Measurements from ENCODE around the gene NOTCH1. TPM values are rescaled to one million over a fixed set of nuclear protein-coding genes. Genes with fewer than 3 reads are reported as not detected.

NOTCH1 gene
- total and polyA plus RNA-seq, 2 of the 4 experiments (the other 2 are of a cell fraction): 1.8 to 6.0 TPM

GRCh38 chr9:136527131-136527530 lies 18.7 kb downstream of the NOTCH1 start:
- Histone ChIP-seq H4K91ac (ENCODE audit: insufficient read depth, low read depth, low read length) (no peak overlapping the region), H3K4me1 (ENCODE audit: control insufficient read depth, insufficient read depth, low read length) (peaks cover 2% of the 10 kb centered on the region; the same call in 1 of the 2 replicates), H3K56ac (ENCODE audit: extremely low read depth, insufficient read depth, low read length) (no peak overlapping the region), H4K8ac (ENCODE audit: low read depth in 2 of 2, low read length in 2 of 2) (no peak overlapping the region), H2BK120ac (ENCODE audit: low read depth, low read length) (no peak overlapping the region), H3K14ac (replicated peaks; ENCODE audit: low read depth, low read length) (no peak overlapping the region), H3K9me3 (ENCODE audit: control insufficient read depth, insufficient read depth, low read length) (no peaks in the 10 kb centered on the region), H4K20me1 (ENCODE audit: insufficient read depth, low read length) (peaks cover 41% of the 10 kb centered on the region), H2BK20ac (ENCODE audit: low read depth, low read length) (no peak overlapping the region), H3K4me3 (ENCODE audit: insufficient read depth, low read depth, low read length) (no peak overlapping the region), H3K18ac (ENCODE audit: low read depth, low read length) (no peak overlapping the region), H2AK9ac (replicated peaks; ENCODE audit: low read depth, low read length, poor library complexity) (no peak overlapping the region), H2BK15ac (ENCODE audit: low read depth, low read length) (no peak overlapping the region), H3K4me2 (ENCODE audit: low read depth, low read length) (no peak overlapping the region), H2AK5ac (ENCODE audit: low read depth, low read length) (no peak overlapping the region), H3K79me1 (ENCODE audit: low read depth in 1 of 2, low read length in 2 of 2) (peaks cover 0 to 27% of the 10 kb centered on the region in 2 experiments; a peak in 3 of 4 replicates), H4K5ac (ENCODE audit: low read depth, low read length) (no peak overlapping the region), H3K27ac (ENCODE audit: insufficient read depth, low read length) (no peak overlapping the region), H3K9me1 (ENCODE audit: insufficient read depth, low read length) (no peaks in the 10 kb centered on the region), H3K27me3 (ENCODE audit: control insufficient read depth, insufficient read depth, low read length) (no peaks in the 10 kb centered on the region), H2BK5ac (ENCODE audit: low read depth, low read length, poor library complexity, severe bottlenecking) (no peak overlapping the region), H2AFZ (replicated peaks; ENCODE audit: low read length, poor library complexity) (no peak overlapping the region), H3K9ac (ENCODE audit: low read depth, low read length) (no peak overlapping the region), H3K4ac (ENCODE audit: low read depth, low read length) (no peak overlapping the region), H3K36me3 (ENCODE audit: control insufficient read depth, insufficient read depth, low read length) (peaks cover 16% of the 10 kb centered on the region; the same call in 1 of the 2 replicates), H3K23ac (ENCODE audit: low read depth, low read length) (no peak overlapping the region)
- CTCF ChIA-PET: no interaction called here
- ATAC-seq (ENCODE audit: low read depth) (no peak), DNase-seq (no peak)
- in situ Hi-C loops (cut with MboI; ENCODE audit: low sequenced_read_pairs) (no loop called here), dilution Hi-C loops (cut with HindIII; ENCODE audit: low sequenced_read_pairs, unreplicated experiment) (no loop called here), intact Hi-C loops (cut with micrococcal nuclease) (no loop called here)
- BruUV-seq (replicated peaks): no TSS peak
- 98% methylated on average over 10 of the region's 20 CpGs; no CpG with 5 or more reads in 1 of the 2 experiments for WGBS, 2 experiments (ENCODE audit: extremely low coverage in 2 of 2, insufficient read length in 1 of 2)
- POLR2A ChIA-PET (ENCODE audit: unreplicated experiment): no interaction called here
- no peak for TF ChIP-seq FOS (IDR thresholded peaks at IDR 0.05; ENCODE audit: low read depth, low read length)

Measured in IMR-90 (cell line).